ENCODE results near the gene POU2F3. TPM values are rescaled to one million over a fixed set of nuclear protein-coding genes. Genes with fewer than 3 reads are reported as not detected.

POU2F3 gene
- polyA plus RNA-seq, 3 donors: 0.37 to 0.54 TPM; not detected in 1

- H3K4me3 Mint-ChIP-seq: peak overlapping the region in 1 of 2 donors; percentile 52
- no peak for TF ChIP-seq CTCF (IDR thresholded peaks at IDR 0.05)
- no peaks in the 10 kb centered on the region for H3K79me2 ChIP-seq (ENCODE audit: insufficient read depth, low read length)
Measured at GRCh38 chr11:120365512-120365911, 125.6 kb downstream of the POU2F3 start.

More at GRCh38 chr11:120365512-120365911, 125.6 kb downstream of the POU2F3 start:
- no peaks in the 10 kb centered on the region for H4K20me1 ChIP-seq (ENCODE audit: insufficient read depth, low read length)
- Mint-ChIP-seq H3K36me3 (no peaks in the 10 kb centered on the region), H3K27ac (no peak overlapping the region), H3K27me3 (ENCODE audit: low read depth in 3 of 3) (peaks cover 68 to 88% (median 79%) of the 10 kb centered on the region in 3 donors), H3K4me1 (no peaks in the 10 kb centered on the region), H3K9me3 (peaks cover 0 to 4% (median 0%) of the 10 kb centered on the region in 7 donors)
- no peak overlapping the region for H3K27ac ChIP-seq (ENCODE audit: low read depth in 1 of 2, low read length in 2 of 2)
- H3K4me3 ChIP-seq (replicated peaks in 1 of 3; ENCODE audit: low read depth in 2 of 3, low read length in 3 of 3): no peak overlapping the region
- H3K4me2 ChIP-seq (replicated peaks; ENCODE audit: extremely low read depth, low read length, poor library complexity, severe bottlenecking): no peak overlapping the region
- H3K9me3 ChIP-seq (replicated peaks in 1 of 2; ENCODE audit: control insufficient read depth in 1 of 2, insufficient read depth in 1 of 2, low read length in 2 of 2): peaks cover 0 to 5% of the 10 kb centered on the region in 2 donors
- H3K27me3 ChIP-seq (ENCODE audit: control insufficient read depth in 2 of 2, insufficient read depth in 2 of 2, low read length in 2 of 2): peaks cover 56 to 90% of the 10 kb centered on the region in 2 donors
- no peaks in the 10 kb centered on the region for H3K36me3 ChIP-seq (replicated peaks in 1 of 2; ENCODE audit: control insufficient read depth in 1 of 2, insufficient read depth in 2 of 2, low read length in 2 of 2)
- H2AFZ ChIP-seq (ENCODE audit: insufficient read depth, low read depth, low read length, poor library complexity, severe bottlenecking): no peak overlapping the region
- no peaks in the 10 kb centered on the region for H3K4me1 ChIP-seq (ENCODE audit: control insufficient read depth in 1 of 2, insufficient read depth in 2 of 2, low read length in 2 of 2)
- intact Hi-C loops (cut with micrococcal nuclease): no loop called here
- H3K9ac ChIP-seq (ENCODE audit: insufficient read depth, low read length, poor library complexity, severe bottlenecking): no peak overlapping the region
- DNase-seq: no peak

Small RNA genes within 50 kb of the gene (small RNA-seq; reads per million reads assigned to genes)
- 1,239 reads per million, percentile 99 among the genes with 10 or more reads in this experiment for gene RF00100 (ENCODE audit: insufficient read length, low read depth)

Other genes with a start within 250 kb of the POU2F3 start
- not detected for gene TRIM29, start 102.0 kb upstream of the POU2F3 start, polyA plus RNA-seq
- 10 to 100 TPM; 31.5 to 57.2 (median 49.2) TPM for gene OAF, start 29.1 kb upstream of the POU2F3 start, polyA plus RNA-seq
- gene TLCD5, start 85.2 kb downstream of the POU2F3 start, polyA plus RNA-seq: not detected
- under 1 TPM; 0.25 to 0.87 (median 0.27) TPM for gene ARHGEF12, start 96.3 kb downstream of the POU2F3 start, polyA plus RNA-seq

Measured in CD14-positive monocyte (primary cell).